CD8-positive, alpha-beta memory T cell (primary cell): ENCODE data around the gene ZNF318. TPM values are rescaled to one million over a fixed set of nuclear protein-coding genes. Genes with fewer than 3 reads are reported as not detected.
"Not testable (repeated sequence)": the region's sequence is repeated elsewhere in the genome, so short reads cannot be mapped to it uniquely, and the experiment has no call there.

Experiments used
- CTCF ChIA-PET: fragments of 350-600 bp; sonication (Branson Sonifier 250); formaldehyde crosslinking; loops from one replicate; lab custom pipeline; 2021; ENCODE audit warnings: antibody characterized with exemption; lab: Charles Lee
- POLR2A ChIA-PET: fragments of 350-600 bp; sonication (Branson Sonifier 250); formaldehyde crosslinking; loops from one replicate; lab custom pipeline; 2021; ENCODE audit warnings: antibody characterized with exemption; lab: Charles Lee
- DNase-seq, 5 donors: peaks; one replicate each; pipeline versions ENCODE4 v3.0.0 to v3.0.0-alpha.2; 2020 to 2022; ENCODE audit warnings: mixed read lengths in 1 of 5
- H3K27ac ChIP-seq: one replicate; pipeline ENCODE4 v1.7.0; 2013; ENCODE audit warnings: low read depth, mild to moderate bottlenecking, low read length, moderate library complexity
- H3K27me3 ChIP-seq: 2 replicates; pipeline ENCODE4 v1.7.0; 2013; ENCODE audit warnings: low read length, mild to moderate bottlenecking; ENCODE audit not compliant: insufficient read depth, poor library complexity, severe bottlenecking
- H3K36me3 ChIP-seq: 2 replicates; pipeline ENCODE4 v1.7.0; 2013; ENCODE audit warnings: mild to moderate bottlenecking, low read length, moderate library complexity; ENCODE audit not compliant: insufficient read depth
- H3K4me1 ChIP-seq: 2 replicates; pipeline ENCODE4 v1.7.0; 2013; ENCODE audit warnings: mild to moderate bottlenecking, low read length, moderate library complexity; ENCODE audit not compliant: insufficient read depth
- H3K4me3 ChIP-seq: 2 replicates; pipeline ENCODE4 v1.7.0; 2013; ENCODE audit warnings: mild to moderate bottlenecking, low read length
- H3K9me3 ChIP-seq: 2 replicates; pipeline ENCODE4 v1.7.0; 2013; ENCODE audit warnings: mild to moderate bottlenecking, low read length
- H3K27ac Mint-ChIP-seq, 8 donors: one replicate each; pipeline ENCODE4 v1.8.0; 2020 to 2021; ENCODE audit warnings: mixed read lengths in 8 of 8, mild to moderate bottlenecking in 6 of 8, inconsistent platforms in 3 of 8, moderate library complexity in 3 of 8
- H3K27me3 Mint-ChIP-seq, 2 donors: one replicate each; pipeline ENCODE4 v1.8.0; 2020 to 2021; ENCODE audit warnings: mixed read lengths in 2 of 2, mild to moderate bottlenecking in 1 of 2, moderate library complexity in 1 of 2
- H3K36me3 Mint-ChIP-seq, 3 donors: one replicate each; pipeline ENCODE4 v1.8.0; 2020 to 2021; ENCODE audit warnings: mixed read lengths in 3 of 3, inconsistent platforms in 1 of 3, mild to moderate bottlenecking in 1 of 3
- H3K4me1 Mint-ChIP-seq, 3 donors: one replicate each; pipeline ENCODE4 v1.8.0; 2020 to 2021; ENCODE audit warnings: mixed read lengths in 3 of 3, inconsistent platforms in 1 of 3, mild to moderate bottlenecking in 1 of 3
- H3K4me3 Mint-ChIP-seq, 7 donors: one replicate each; pipeline ENCODE4 v1.8.0; 2020 to 2021; ENCODE audit warnings: mixed read lengths in 7 of 7, mild to moderate bottlenecking in 6 of 7, moderate library complexity in 4 of 7, inconsistent platforms in 2 of 7
- H3K9me3 Mint-ChIP-seq, 5 donors: one replicate each; pipeline ENCODE4 v1.8.0; 2020 to 2022; ENCODE audit warnings: mixed read lengths in 5 of 5, mild to moderate bottlenecking in 3 of 5, moderate library complexity in 2 of 5, inconsistent platforms in 1 of 5
- polyA plus RNA-seq: library from polyadenylated mRNA; unstranded; fragments of 300-500 nt; fragmentation: Illumina TruSeq; gene quantifications from one replicate; pipeline ENCODE4 v1.2.3, GENCODE V29; 2021
- total RNA-seq, 2 experiments: library from RNA; stranded (reverse); gene quantifications; one replicate each; pipeline ENCODE4 v1.2.3, GENCODE V29; 2021

Gene ZNF318
- total and polyA plus RNA-seq, 3 experiments from 2014 or later: 6.4 to 12.0 (median 11.8) TPM

GRCh38 chr6:43380858-43381257 lies 11.4 kb upstream of the ZNF318 start:
- not testable (repeated sequence) for H3K4me3 ChIP-seq, DNase-seq, H3K9me3 Mint-ChIP-seq, H3K27ac ChIP-seq, H3K4me3 Mint-ChIP-seq, H3K9me3 ChIP-seq, H3K36me3 ChIP-seq, H3K27ac Mint-ChIP-seq, H3K27me3 ChIP-seq, H3K36me3 Mint-ChIP-seq, H3K27me3 Mint-ChIP-seq
- peaks cover 42 to 71% (median 68%) of the 10 kb centered on the region in 3 donors for H3K4me1 Mint-ChIP-seq
- H3K4me1 ChIP-seq: peaks cover 51% of the 10 kb centered on the region
- POLR2A ChIA-PET: interaction anchor here (4.7 kb wide), 1 partner anchor 11 kb away, joined by 63 read pairs; the partner anchor contains the start of gene ZNF318
- CTCF ChIA-PET: interaction anchor here (1.1 kb wide), 1 partner anchor 152 kb away, joined by 3 read pairs; the partner anchor contains the start of gene DNPH1

GRCh38 chr6:43378631-43379030 lies 9.2 kb upstream of the ZNF318 start:
- H3K36me3 Mint-ChIP-seq: no peaks in the 10 kb centered on the region
- H3K9me3 ChIP-seq: no peaks in the 10 kb centered on the region
- H3K9me3 Mint-ChIP-seq: no peaks in the 10 kb centered on the region
- no peaks in the 10 kb centered on the region for H3K36me3 ChIP-seq
- ChIA-PET CTCF (interaction anchor here (1.1 kb wide), 1 partner anchor 11 kb away, joined by 3 read pairs; no protein-coding TSS in a partner anchor), POLR2A (interaction anchor here (1.1 kb wide), 1 partner anchor 9 kb away, joined by 3 read pairs; the partner anchor contains the start of gene ZNF318)
- no peaks in the 10 kb centered on the region for H3K27me3 Mint-ChIP-seq
- H3K27ac ChIP-seq: no peak overlapping the region
- H3K27me3 ChIP-seq: no peaks in the 10 kb centered on the region
- H3K4me3 ChIP-seq: no peak overlapping the region
- no peak overlapping the region for H3K4me3 Mint-ChIP-seq
- H3K4me1 Mint-ChIP-seq: peaks cover 29 to 48% (median 48%) of the 10 kb centered on the region in 3 donors
- peaks cover 34% of the 10 kb centered on the region for H3K4me1 ChIP-seq
- DNase-seq: no peak
- H3K27ac Mint-ChIP-seq: no peak overlapping the region

GRCh38 chr6:43377710-43378229 lies 8.3 kb upstream of the ZNF318 start:
- Mint-ChIP-seq H3K4me1 (peaks cover 22 to 40% (median 39%) of the 10 kb centered on the region in 3 donors), H3K4me3 (no peak overlapping the region), H3K9me3 (no peaks in the 10 kb centered on the region), H3K27ac (no peak overlapping the region), H3K27me3 (no peaks in the 10 kb centered on the region), H3K36me3 (no peaks in the 10 kb centered on the region)
- POLR2A ChIA-PET: interaction anchor here (0.6 to 0.7 kb wide), 2 partner anchors 18 to 90 kb away, joined by 3 read pairs; no protein-coding TSS in a partner anchor
- CTCF ChIA-PET: no interaction called here
- Histone ChIP-seq H3K4me1 (peaks cover 26% of the 10 kb centered on the region), H3K4me3 (no peak overlapping the region), H3K9me3 (no peaks in the 10 kb centered on the region), H3K27me3 (no peaks in the 10 kb centered on the region), H3K27ac (no peak overlapping the region), H3K36me3 (no peaks in the 10 kb centered on the region)
- no peak for DNase-seq

- no peak for DNase-seq
- POLR2A ChIA-PET: no interaction called here
- peaks cover 11 to 28% (median 27%) of the 10 kb centered on the region in 3 donors for H3K4me1 Mint-ChIP-seq
- CTCF ChIA-PET: no interaction called here
- H3K27ac Mint-ChIP-seq: no peak overlapping the region
- H3K36me3 ChIP-seq: no peaks in the 10 kb centered on the region
- H3K4me3 Mint-ChIP-seq: no peak overlapping the region
- no peaks in the 10 kb centered on the region for H3K9me3 Mint-ChIP-seq
- H3K27me3 ChIP-seq: no peaks in the 10 kb centered on the region
- peaks cover 14% of the 10 kb centered on the region for H3K4me1 ChIP-seq
- H3K27ac ChIP-seq: no peak overlapping the region
- no peak overlapping the region for H3K4me3 ChIP-seq
- H3K27me3 Mint-ChIP-seq: peaks cover 0 to 6% of the 10 kb centered on the region in 2 donors
- H3K9me3 ChIP-seq: no peaks in the 10 kb centered on the region
- no peaks in the 10 kb centered on the region for H3K36me3 Mint-ChIP-seq
These were observed 7.1 kb upstream of the ZNF318 start for GRCh38 chr6:43376551-43376981.

- DNase-seq: no peak
- H3K36me3 ChIP-seq: no peaks in the 10 kb centered on the region
- POLR2A ChIA-PET: no interaction called here
- no peak overlapping the region for H3K4me3 ChIP-seq
- Mint-ChIP-seq H3K27me3 (peaks cover 0 to 6% of the 10 kb centered on the region in 2 donors), H3K27ac (no peak overlapping the region), H3K4me3 (no peak overlapping the region), H3K36me3 (no peaks in the 10 kb centered on the region), H3K4me1 (peaks cover 7 to 22% (median 19%) of the 10 kb centered on the region in 3 donors), H3K9me3 (no peaks in the 10 kb centered on the region)
- H3K4me1 ChIP-seq: peaks cover 8% of the 10 kb centered on the region
- CTCF ChIA-PET: no interaction called here
- no peaks in the 10 kb centered on the region for H3K27me3 ChIP-seq
- no peak overlapping the region for H3K27ac ChIP-seq
- H3K9me3 ChIP-seq: no peaks in the 10 kb centered on the region
These were observed 6.2 kb upstream of the ZNF318 start for GRCh38 chr6:43375693-43376092.

GRCh38 chr6:43373252-43373875 lies 3.9 kb upstream of the ZNF318 start:
- H3K4me3 Mint-ChIP-seq: peak overlapping the region in 1 of 7 donors; percentile 50
- H3K27ac Mint-ChIP-seq: peak overlapping the region in 2 of 8 donors; percentile 24 to 66
- ChIA-PET POLR2A (interaction anchor here (0.6 kb wide), 1 partner anchor 21 kb away, joined by 6 read pairs; no protein-coding TSS in a partner anchor), CTCF (interaction anchor here (0.8 kb wide), 1 partner anchor 9 kb away, joined by 3 read pairs; no protein-coding TSS in a partner anchor)
- H3K4me1 Mint-ChIP-seq: peaks cover 10 to 18% (median 17%) of the 10 kb centered on the region in 3 donors
- Histone ChIP-seq H3K4me1 (peaks cover 16% of the 10 kb centered on the region), H3K9me3 (no peaks in the 10 kb centered on the region), H3K36me3 (no peaks in the 10 kb centered on the region), H3K27ac (no peak overlapping the region), H3K4me3 (no peak overlapping the region), H3K27me3 (no peaks in the 10 kb centered on the region)
- peaks cover 0 to 6% of the 10 kb centered on the region in 2 donors for H3K27me3 Mint-ChIP-seq
- no peaks in the 10 kb centered on the region for H3K9me3 Mint-ChIP-seq
- DNase-seq: no peak
- peaks cover 0 to 2% (median 0%) of the 10 kb centered on the region in 3 donors for H3K36me3 Mint-ChIP-seq

- peaks cover 35% of the 10 kb centered on the region for H3K4me1 ChIP-seq
These were observed 645 bp upstream of the ZNF318 start for GRCh38 chr6:43370003-43370580.

More at GRCh38 chr6:43370003-43370580, 645 bp upstream of the ZNF318 start:
- H3K27me3 ChIP-seq, H3K36me3 Mint-ChIP-seq, H3K27me3 Mint-ChIP-seq, DNase-seq, H3K36me3 ChIP-seq, H3K9me3 ChIP-seq, H3K9me3 Mint-ChIP-seq: not testable (repeated sequence)
- H3K27ac ChIP-seq: peak overlapping the region; percentile 83
- Mint-ChIP-seq H3K4me3 (peak overlapping the region; percentile 86 to 95 (median 90)), H3K4me1 (peaks cover 33 to 45% (median 44%) of the 10 kb centered on the region in 3 donors), H3K27ac (peak overlapping the region; percentile 95 to 97 (median 96))
- ChIA-PET POLR2A (interaction anchor here (0.7 to 2.3 kb wide), 16 partner anchors 9 to 1067 kb away, joined by 3 to 63 read pairs (median 3); partner anchors contain the start of genes ABCC10, GTPBP2, PEX6 and TJAP1), CTCF (interaction anchor here (0.5 to 2.6 kb wide), 15 partner anchors 9 to 740 kb away, joined by 3 to 23 read pairs (median 4); partner anchors contain the start of genes CRIP3, DNPH1 and TBCC)
- peak overlapping the region; percentile 94 for H3K4me3 ChIP-seq
